AG09309 (cell line): Measurements from ENCODE around the gene SETD2.

Experiments
- DNase-seq: peaks from one replicate; pipeline ENCODE4 v3.0.0-alpha.2; 2010; ENCODE audit warnings: low read depth
- H3K4me3 ChIP-seq: 2 replicates; pipeline ENCODE4 v1.5.1; 2011; ENCODE audit warnings: mild to moderate bottlenecking, low read depth, low read length, moderate library complexity; ENCODE audit not compliant: control insufficient read depth
- TF ChIP-seq, protein P1 (sequence below): IDR thresholded peaks from 2 replicates; pipeline ENCODE4 v1.5.1; 2011; ENCODE audit warnings: mild to moderate bottlenecking, low read depth, low read length, inconsistent platforms; ENCODE audit not compliant: insufficient read depth, control insufficient read depth; ENCODE audit errors: missing control alignments

Gene SETD2

DNA sequence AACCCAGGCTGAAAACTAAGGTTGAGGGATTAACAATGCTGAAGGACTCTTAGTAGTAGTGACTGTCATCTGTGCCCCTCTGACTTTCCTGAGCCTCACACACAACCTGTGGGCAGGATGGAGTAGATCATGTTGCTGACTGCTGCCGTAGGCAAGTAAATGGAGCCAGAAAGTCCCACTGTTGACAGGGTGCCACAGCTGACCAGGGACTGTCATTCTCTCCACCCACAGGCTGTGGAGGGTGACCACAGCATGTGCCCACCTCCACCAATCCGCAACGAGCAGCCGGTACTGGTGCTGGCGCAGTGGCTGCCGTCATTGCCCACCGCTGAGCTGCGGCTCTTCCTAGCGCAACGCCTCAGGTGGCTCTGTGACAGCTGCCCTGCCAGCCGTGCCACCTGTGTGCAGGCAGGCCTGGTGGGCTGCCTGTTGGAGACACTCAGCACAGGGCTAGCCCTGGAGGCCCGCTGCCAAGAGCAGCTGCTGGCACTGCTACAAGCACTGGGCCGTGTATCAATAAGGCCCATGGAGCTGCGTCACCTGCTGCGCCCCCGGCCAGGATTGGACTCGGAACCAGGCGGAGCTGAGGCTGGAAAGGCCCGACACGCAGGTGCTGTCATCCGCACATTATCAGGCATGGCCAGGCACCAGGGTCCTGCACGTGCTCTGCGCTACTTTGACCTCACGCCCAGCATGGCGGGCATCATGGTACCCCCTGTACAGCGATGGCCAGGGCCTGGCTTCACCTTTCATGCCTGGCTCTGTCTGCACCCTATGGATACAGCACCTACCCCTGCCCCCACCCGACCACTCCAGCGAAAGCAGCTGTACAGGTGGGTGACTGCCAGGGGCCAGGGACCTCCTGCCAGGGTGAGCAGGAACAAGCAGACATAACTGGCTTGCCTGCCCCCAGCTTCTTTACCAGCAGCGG lies 168.8 kb downstream of the SETD2 start:
- DNase-seq, result no peak
- TF ChIP-seq, protein P1, sequence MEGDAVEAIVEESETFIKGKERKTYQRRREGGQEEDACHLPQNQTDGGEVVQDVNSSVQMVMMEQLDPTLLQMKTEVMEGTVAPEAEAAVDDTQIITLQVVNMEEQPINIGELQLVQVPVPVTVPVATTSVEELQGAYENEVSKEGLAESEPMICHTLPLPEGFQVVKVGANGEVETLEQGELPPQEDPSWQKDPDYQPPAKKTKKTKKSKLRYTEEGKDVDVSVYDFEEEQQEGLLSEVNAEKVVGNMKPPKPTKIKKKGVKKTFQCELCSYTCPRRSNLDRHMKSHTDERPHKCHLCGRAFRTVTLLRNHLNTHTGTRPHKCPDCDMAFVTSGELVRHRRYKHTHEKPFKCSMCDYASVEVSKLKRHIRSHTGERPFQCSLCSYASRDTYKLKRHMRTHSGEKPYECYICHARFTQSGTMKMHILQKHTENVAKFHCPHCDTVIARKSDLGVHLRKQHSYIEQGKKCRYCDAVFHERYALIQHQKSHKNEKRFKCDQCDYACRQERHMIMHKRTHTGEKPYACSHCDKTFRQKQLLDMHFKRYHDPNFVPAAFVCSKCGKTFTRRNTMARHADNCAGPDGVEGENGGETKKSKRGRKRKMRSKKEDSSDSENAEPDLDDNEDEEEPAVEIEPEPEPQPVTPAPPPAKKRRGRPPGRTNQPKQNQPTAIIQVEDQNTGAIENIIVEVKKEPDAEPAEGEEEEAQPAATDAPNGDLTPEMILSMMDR, result no peak
- H3K4me3 ChIP-seq, result no peak overlapping the region

DNA sequence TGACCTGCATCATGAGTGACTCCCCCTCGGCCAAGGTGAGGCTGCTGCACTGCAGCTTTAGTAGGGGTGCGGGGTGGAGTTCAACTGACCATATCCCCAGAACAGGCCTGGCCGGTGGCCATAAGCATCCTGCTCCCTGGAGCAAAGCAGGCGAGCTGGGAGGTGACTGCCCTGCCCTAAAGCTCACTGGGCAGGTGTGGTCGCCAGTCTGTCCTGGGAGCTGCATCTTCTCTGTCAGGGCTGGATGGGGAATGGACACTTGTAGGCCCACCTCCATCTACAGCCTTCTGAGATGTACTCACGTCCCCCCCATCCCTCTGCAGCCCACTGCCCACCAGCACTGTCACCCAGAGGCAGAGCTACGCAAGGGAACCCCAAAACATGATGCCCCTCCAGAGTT lies 169.9 kb downstream of the SETD2 start:
- no peak for DNase-seq
- no peak overlapping the region for H3K4me3 ChIP-seq
- TF ChIP-seq, protein P1, result no peak

DNA sequence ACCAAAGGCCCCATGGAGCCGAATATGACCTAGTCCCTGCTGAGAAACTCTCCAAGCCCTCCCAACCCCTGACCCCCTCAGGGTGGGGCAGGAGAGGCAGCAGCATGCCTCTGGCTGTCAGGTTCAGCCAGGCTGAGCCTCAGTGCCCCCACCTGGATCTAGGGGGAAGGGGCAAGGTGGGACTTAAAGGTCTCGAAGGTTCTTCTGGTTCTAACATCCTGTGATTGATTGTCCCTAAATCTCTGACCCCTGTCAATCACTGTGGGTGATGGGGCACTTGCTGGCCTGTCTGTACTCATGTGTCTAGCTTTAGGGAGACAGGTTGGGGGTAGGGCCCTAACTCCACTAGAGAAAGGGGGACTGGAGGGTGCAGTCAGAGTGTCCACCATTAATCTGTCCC lies 170.6 kb downstream of the SETD2 start:
- no peak for DNase-seq
- TF ChIP-seq, protein P1, result no peak
- H3K4me3 ChIP-seq, result no peak overlapping the region

DNA sequence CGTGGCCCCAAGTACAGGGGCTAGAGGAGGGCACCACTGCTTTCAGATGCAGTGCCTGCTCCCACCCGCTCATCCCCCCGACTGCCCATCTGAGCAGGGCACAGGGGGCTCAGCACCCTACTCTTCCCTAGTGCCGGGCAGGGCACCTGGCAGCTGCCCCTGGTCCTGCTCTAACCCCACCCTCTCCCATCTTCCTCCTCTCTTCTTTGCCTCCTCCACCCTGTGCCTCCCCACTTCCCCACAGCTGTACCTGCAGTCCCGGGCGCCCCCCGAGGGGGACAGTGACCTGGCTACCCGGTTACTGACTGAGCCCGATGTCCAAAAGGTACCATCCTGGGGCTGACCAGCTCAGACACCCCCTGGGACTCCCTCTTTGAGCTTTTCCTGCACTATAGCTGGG lies 171.7 kb downstream of the SETD2 start:
- TF ChIP-seq, protein P1, result no peak
- H3K4me3 ChIP-seq, result no peak overlapping the region
- DNase-seq, result no peak

DNA sequence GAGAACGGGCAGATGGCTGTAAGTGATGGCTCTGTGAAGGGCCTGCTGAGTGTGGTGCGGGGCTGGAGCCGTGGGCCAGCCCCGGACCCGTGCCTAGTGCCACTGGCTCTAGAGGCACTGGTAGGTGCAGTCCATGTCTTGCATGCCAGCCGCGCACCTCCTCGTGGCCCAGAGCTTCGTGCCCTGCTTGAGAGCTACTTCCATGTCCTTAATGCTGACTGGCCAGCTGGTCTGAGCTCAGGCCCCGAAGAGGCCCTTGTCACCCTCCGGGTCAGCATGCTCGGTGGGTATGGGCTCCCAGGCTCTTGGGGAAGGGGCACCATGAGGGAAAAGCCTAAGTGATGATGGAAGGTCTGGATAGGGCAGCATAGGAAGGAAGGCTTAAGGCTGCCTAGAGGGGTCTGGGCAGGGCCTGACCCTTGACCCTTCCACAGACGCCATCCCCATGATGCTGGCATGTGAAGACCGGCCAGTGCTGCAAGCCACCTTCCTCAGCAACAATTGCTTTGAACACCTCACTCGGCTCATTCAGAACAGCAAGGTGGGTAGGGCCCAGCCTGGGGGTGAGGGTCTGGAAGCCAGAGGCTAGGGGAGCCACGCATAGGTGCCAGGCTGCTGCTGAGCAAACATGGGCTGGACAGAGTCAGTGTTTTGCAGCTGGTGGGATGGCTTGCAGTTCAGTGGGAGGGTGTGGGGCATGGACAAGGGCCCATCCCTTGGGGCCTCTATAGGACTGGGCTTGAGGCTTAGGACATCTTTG lies 172.3 kb downstream of the SETD2 start:
- no peak for DNase-seq
- TF ChIP-seq, protein P1, result no peak
- H3K4me3 ChIP-seq, result no peak overlapping the region

DNA sequence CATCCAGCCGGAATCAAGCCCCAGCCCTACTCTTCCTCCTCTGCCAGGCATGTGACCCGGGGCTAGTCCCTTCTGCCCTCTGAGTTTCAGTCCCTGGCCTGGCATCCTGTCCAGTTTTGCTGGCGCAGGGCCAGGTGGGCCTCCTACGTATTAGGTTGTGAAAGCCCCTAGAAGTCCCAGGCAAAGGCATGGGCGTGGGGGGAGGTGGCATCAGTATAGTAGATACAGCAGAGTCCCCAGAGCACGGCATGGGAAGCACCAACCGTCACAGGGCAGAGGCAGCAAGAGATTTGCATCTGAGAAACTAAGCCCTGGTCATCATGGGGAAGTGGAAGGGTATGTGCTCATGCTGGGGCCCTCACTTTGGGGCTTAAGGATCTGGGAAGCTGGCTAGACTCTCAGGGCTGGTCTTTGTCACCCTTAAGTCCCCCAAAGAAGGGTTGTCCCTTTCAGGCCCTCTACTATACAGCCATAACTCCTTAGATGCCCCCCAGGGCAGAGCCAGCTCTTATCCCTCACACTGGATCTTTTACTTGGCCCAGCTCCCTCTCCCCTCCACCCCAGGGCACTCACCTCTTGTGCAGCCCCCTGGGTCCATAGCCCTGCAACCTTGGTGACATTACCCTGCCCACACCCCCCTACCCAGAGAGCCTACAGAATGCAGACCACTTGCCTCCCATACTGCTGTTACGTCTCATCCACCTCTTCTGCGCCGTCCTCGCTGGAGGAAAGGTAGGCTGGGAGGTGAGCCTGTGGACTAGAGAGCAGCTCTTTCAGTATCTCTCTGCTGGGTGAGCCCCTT lies 173.1 kb downstream of the SETD2 start:
- TF ChIP-seq, protein P1, result no peak
- no peak overlapping the region for H3K4me3 ChIP-seq
- DNase-seq, result no peak
